Measurements from ENCODE around the gene CACNG4. TPM values are rescaled to one million over a fixed set of nuclear protein-coding genes. Genes with fewer than 3 reads are reported as not detected.

The CACNG4 gene
- total RNA-seq, 4 donors from 2014 or later = not detected

DNA sequence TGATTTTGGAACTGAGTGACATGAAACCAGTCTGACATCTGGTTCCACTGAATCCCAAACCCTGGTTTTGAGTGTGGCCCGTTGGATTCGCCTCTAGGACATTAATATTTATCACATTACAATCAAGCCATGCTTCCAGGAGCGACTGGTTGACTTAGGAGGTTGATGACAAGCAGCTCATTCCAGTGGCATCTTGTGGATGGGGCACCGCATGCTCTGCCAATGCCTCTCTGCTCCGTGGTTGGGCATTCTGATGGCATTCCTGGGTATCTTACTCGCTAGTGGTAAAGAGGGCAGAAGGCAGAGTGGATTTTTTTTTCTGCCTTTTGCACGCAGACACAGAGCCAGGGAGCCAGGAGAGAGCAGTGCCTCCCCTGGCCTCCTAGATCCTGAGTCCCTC lies 31.4 kb downstream of the CACNG4 start:
- TF ChIP-seq, protein P1, sequence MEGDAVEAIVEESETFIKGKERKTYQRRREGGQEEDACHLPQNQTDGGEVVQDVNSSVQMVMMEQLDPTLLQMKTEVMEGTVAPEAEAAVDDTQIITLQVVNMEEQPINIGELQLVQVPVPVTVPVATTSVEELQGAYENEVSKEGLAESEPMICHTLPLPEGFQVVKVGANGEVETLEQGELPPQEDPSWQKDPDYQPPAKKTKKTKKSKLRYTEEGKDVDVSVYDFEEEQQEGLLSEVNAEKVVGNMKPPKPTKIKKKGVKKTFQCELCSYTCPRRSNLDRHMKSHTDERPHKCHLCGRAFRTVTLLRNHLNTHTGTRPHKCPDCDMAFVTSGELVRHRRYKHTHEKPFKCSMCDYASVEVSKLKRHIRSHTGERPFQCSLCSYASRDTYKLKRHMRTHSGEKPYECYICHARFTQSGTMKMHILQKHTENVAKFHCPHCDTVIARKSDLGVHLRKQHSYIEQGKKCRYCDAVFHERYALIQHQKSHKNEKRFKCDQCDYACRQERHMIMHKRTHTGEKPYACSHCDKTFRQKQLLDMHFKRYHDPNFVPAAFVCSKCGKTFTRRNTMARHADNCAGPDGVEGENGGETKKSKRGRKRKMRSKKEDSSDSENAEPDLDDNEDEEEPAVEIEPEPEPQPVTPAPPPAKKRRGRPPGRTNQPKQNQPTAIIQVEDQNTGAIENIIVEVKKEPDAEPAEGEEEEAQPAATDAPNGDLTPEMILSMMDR (IDR thresholded peaks at IDR 0.05; ENCODE audit: low read depth) = no peak

DNA sequence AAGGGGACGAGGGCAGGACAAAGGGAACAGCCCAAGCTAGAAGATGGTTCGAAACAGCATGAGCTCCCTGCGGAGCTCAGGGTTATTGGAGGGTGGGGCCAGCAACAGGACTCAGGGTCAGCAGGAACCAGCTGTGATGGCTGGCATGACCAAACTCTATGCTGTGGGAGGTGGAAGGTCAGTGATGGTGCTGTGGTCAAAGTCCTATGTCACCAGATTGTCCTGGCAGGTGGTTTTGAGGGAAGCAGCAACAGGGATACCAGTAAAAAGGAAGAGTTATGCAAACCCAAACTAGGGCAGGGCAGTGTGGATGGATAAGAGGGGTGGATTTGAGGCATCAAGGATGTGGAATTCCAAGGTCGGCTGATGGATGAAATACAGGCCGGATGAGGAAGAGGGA lies 32.4 kb downstream of the CACNG4 start:
- TF ChIP-seq, protein P1 (IDR thresholded peaks at IDR 0.05; ENCODE audit: low read depth) = no peak

DNA sequence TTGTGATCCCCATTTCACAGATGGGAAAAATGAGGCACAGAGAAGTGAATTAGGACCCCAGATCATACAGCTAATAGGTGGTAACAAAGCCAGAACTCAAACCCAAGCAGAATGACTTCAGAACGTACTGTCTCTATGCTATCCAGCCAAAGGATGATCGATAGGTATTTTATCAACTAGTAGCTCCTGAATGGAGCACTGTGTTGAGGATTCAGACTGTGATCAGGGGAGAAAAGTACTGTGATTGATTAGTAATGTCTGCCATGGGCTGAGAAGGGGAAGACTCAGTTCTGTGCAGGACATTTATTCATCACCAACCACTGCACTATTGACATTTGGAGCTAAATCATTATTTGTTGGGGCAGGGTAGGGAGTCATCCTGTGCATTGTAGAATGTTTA lies 38.7 kb downstream of the CACNG4 start:
- TF ChIP-seq, protein P1 (IDR thresholded peaks at IDR 0.05; ENCODE audit: low read depth) = no peak

DNA sequence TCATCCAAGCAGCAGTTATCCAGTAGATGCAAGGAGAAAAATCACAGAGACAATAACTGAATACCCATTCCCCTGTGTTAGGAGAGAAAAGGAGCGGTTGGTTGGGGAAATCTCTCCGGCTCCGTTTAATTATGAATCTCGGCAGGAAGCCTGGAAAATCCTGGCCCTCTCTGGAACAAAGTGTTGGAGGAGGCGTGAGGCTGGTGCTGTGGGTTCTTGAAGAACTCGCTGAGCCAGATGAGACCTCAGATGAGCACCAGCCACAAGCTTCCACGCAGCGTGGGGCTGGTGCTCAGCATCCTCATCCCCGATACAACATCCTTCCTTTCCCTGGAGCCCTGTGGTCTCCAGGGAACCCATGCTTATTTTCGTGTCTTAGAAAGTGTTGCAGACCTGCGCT lies 39.7 kb downstream of the CACNG4 start:
- TF ChIP-seq, protein P1 (IDR thresholded peaks at IDR 0.05; ENCODE audit: low read depth) = no peak

DNA sequence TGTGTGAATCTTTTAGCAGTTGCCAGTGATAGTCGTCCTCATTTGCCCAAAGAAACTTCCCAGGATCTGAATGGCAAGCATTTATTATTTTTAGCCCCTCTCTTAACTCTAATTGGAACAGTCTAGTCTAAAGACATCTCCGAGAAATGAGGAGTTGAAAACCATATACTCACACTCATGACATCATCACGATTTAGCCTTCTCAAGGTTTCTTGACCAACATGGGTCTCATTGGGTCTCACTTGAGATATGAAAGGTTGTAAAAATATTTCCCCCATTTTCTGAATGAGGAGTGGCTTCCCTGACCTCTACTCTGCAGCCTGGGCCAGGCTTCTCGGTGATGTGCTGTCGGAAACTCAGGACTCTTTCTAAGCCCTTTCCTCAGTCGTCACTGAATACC lies 42.8 kb downstream of the CACNG4 start:
- TF ChIP-seq, protein P1 (IDR thresholded peaks at IDR 0.05; ENCODE audit: low read depth) = no peak

DNA sequence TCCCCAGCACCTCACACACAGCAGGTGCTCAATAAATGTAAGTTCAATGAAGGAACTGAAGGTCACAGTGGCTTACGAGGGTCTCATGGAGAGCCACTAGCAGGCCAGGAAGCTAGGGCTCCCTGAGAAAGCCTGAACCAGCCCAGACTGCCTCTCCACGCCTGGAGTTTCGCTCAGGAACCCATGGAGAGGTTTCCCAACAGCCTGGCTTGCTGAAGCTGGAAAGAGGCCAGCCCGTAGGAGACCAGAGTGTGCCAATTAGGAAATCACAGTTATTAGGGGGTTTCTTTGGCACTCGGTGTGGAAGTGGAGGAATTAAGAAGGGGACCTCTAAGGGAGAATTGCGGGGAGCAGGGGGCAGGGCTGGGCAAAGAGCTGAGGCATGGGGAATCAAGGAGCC lies 43.6 kb downstream of the CACNG4 start:
- TF ChIP-seq, protein P1 (IDR thresholded peaks at IDR 0.05; ENCODE audit: low read depth) = no peak

DNA sequence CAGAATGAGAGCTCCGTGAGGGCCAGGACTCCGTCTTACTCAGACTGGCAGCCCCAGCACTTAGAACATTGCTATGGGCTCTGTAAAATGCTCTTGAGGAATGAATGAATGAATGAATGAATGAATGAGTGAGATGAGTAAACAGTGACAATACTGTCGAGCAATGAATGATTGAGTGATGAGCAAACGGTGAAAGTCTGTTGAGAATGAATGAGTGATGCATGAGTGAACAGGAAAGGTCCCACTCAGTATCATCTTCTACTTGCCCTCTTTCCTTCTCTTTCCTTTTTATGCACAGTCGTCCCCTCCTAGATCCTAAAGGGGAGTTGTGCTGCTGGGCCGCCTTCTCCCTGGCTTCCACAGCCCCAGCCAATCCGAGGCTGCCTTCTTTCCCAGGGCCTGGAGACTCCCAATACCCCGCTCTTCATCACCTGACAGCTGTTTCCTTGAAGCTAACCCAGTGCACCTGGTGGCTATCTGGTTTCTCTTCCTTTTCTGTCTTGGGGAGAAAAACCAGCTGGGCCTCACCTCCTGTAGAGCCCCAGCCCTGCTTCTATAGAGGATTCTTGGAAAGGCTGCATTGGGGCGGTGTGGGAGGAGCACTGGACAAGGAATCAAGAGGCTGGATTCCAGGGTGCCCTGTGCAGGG lies 47.1 kb downstream of the CACNG4 start:
- TF ChIP-seq, protein P1 (IDR thresholded peaks at IDR 0.05; ENCODE audit: low read depth) = no peak
